Panc1 (cell line): Measurements from ENCODE around the gene MAD1L1. TPM values are rescaled to one million over a fixed set of nuclear protein-coding genes. Genes with fewer than 3 reads are reported as not detected.

ENCODE experiments used
- ATAC-seq: fragments of 200-7000 bp; cut with Tn5 transposase; 2 replicates; pipeline ENCODE4 v1.9.1; 2020; ENCODE audit warnings: mild to moderate bottlenecking, moderate library complexity
- BruUV-seq: library from RNA; stranded (reverse); fragments of 400-500 nt; replicated peaks from 2 replicates; lab custom pipeline; 2021; lab: Mats Ljungman, UMichigan
- CTCF ChIA-PET: fragments of 300-600 bp; sonication (Branson Sonifier 250); formaldehyde crosslinking; loops from one replicate; lab custom pipeline; 2022; ENCODE audit warnings: antibody characterized with exemption; lab: Charles Lee
- POLR2A ChIA-PET: fragments of 300-600 bp; sonication (Branson Sonifier 250); formaldehyde crosslinking; loops from one replicate; lab custom pipeline; 2022; ENCODE audit warnings: antibody characterized with exemption; lab: Charles Lee
- DNase-seq: peaks from one replicate; pipeline ENCODE4 v3.0.0-alpha.2; 2010; ENCODE audit warnings: low read depth, low spot score
- H3K27ac ChIP-seq: 2 replicates; pipeline ENCODE4 v1.5.1; 2011; ENCODE audit warnings: mild to moderate bottlenecking, low read length, inconsistent platforms
- H3K27me3 ChIP-seq: fragments of 200-500 bp; sonication (Bioruptor generic); 2 replicates; pipeline ENCODE4 v1.6.0; 2014; ENCODE audit warnings: low read length, inconsistent platforms; ENCODE audit not compliant: control insufficient read depth, insufficient read depth
- H3K36me3 ChIP-seq: fragments of 200-500 bp; sonication (Bioruptor generic); 2 replicates; pipeline ENCODE4 v1.5.1; 2014; ENCODE audit warnings: inconsistent platforms, mild to moderate bottlenecking, low read length, moderate library complexity; ENCODE audit not compliant: control insufficient read depth, insufficient read depth
- H3K4me1 ChIP-seq: 2 replicates; pipeline ENCODE4 v1.5.1; 2011; ENCODE audit warnings: inconsistent platforms, mild to moderate bottlenecking, low read length, moderate library complexity; ENCODE audit not compliant: control insufficient read depth, insufficient read depth
- H3K4me3 ChIP-seq, 2 experiments: 2 replicates each; pipeline ENCODE4 v1.5.1; 2011 to 2012; ENCODE audit warnings: low read depth in 2 of 2, low read length in 2 of 2, mild to moderate bottlenecking in 2 of 2, inconsistent platforms in 1 of 2, moderate library complexity in 1 of 2
- H3K9me3 ChIP-seq: fragments of 200-500 bp; sonication (Bioruptor generic); 2 replicates; pipeline ENCODE4 v1.5.1; 2014; ENCODE audit warnings: low read depth, mild to moderate bottlenecking, inconsistent platforms, low read length, moderate library complexity; ENCODE audit not compliant: control insufficient read depth, insufficient read depth
- CTCF ChIP-seq: fragments of 450-650 bp; IDR thresholded peaks from 2 replicates; pipeline ENCODE4 v1.5.1; 2017; ENCODE audit warnings: mild to moderate bottlenecking
- POLR2AphosphoS5 ChIP-seq: IDR thresholded peaks from 2 replicates; pipeline ENCODE4 v1.6.1; 2012; ENCODE audit warnings: mild to moderate bottlenecking, low read depth, low read length, moderate library complexity
- REST ChIP-seq, 2 experiments: IDR thresholded peaks; 2 replicates each; pipeline ENCODE4 v1.6.1; 2011 to 2012; ENCODE audit warnings: low read depth in 2 of 2, control low read depth in 1 of 2, low read length in 1 of 2, mild to moderate bottlenecking in 1 of 2, moderate library complexity in 1 of 2; ENCODE audit not compliant: insufficient read depth in 1 of 2
- SIN3A ChIP-seq: IDR thresholded peaks from 2 replicates; pipeline ENCODE4 v1.6.1; 2012; ENCODE audit warnings: low read depth, mild to moderate bottlenecking, low read length, moderate library complexity, borderline replicate concordance; ENCODE audit not compliant: insufficient read depth
- TCF7L2 ChIP-seq: IDR thresholded peaks from 2 replicates; pipeline ENCODE4 v1.6.1; 2011; ENCODE audit warnings: mild to moderate bottlenecking, low read depth, low read length, inconsistent platforms
- in situ Hi-C: cut with HindIII; loops from 2 replicates; pipeline ENCODE4 v1.10.0; 2016; ENCODE audit warnings: low sequenced_read_pairs, low pct_unique_long_range_greater_than_20kb
- intact Hi-C: fragments of 100-400 bp; cut with micrococcal nuclease; formaldehyde crosslinking; loops from one replicate; pipeline ENCODE4 v1.10.0; 2022; ENCODE audit not compliant: unreplicated experiment
- total RNA-seq: library from RNA; stranded (reverse); gene quantifications from one replicate; pipeline ENCODE4 v1.2.1, GENCODE V29; 2021; ENCODE audit not compliant: unreplicated experiment

MAD1L1 gene
- total RNA-seq, 1 experiment from 2014 or later = 70.8 TPM

- Histone ChIP-seq H3K36me3 (no peaks in the 10 kb centered on the region), H3K9me3 (no peaks in the 10 kb centered on the region), H3K4me3 (no peak overlapping the region), H3K27me3 (no peaks in the 10 kb centered on the region), H3K27ac (no peak overlapping the region), H3K4me1 (no peaks in the 10 kb centered on the region)
- intact Hi-C loops = no loop called here
- no TSS peak for BruUV-seq
- CTCF ChIA-PET = no interaction called here
- no peak for TF ChIP-seq SIN3A
- TF ChIP-seq REST (IDR thresholded peaks at IDR 0.05; ENCODE audit: insufficient read depth in 1 of 2, low read depth in 2 of 2, low read length in 1 of 2) = no peak
- TF ChIP-seq TCF7L2 = no peak
- TF ChIP-seq CTCF = no peak
- TF ChIP-seq POLR2AphosphoS5 = no peak
- ATAC-seq = no peak
- in situ Hi-C loops = no loop called here
- POLR2A ChIA-PET = no interaction called here
- no peak for DNase-seq
Observed at GRCh38 chr7:2050511-2050866, 182.3 kb downstream of the MAD1L1 start.

GRCh38 chr7:2049782-2050510 lies 182.8 kb downstream of the MAD1L1 start:
- intact Hi-C loops (no loop called here), in situ Hi-C loops (no loop called here)
- ChIA-PET POLR2A (no interaction called here), CTCF (no interaction called here)
- no peak overlapping the region for H3K27ac ChIP-seq
- H3K4me3 ChIP-seq = no peak overlapping the region
- H3K27me3 ChIP-seq = no peaks in the 10 kb centered on the region
- no peak for TF ChIP-seq POLR2AphosphoS5
- TF ChIP-seq SIN3A = no peak
- TF ChIP-seq REST (IDR thresholded peaks at IDR 0.05; ENCODE audit: insufficient read depth in 1 of 2, low read depth in 2 of 2, low read length in 1 of 2) = no peak
- TF ChIP-seq CTCF = no peak
- TF ChIP-seq TCF7L2 = no peak
- no TSS peak for BruUV-seq
- H3K36me3 ChIP-seq = no peaks in the 10 kb centered on the region
- no peak for DNase-seq
- H3K4me1 ChIP-seq = no peaks in the 10 kb centered on the region
- H3K9me3 ChIP-seq = no peaks in the 10 kb centered on the region
- ATAC-seq = no peak
